ENCODE measurements around the gene DAP.
"Not testable (repeated sequence)": the region's sequence is repeated elsewhere in the genome, so short reads cannot be mapped to it uniquely, and the experiment has no call there.

Gene DAP

DNA sequence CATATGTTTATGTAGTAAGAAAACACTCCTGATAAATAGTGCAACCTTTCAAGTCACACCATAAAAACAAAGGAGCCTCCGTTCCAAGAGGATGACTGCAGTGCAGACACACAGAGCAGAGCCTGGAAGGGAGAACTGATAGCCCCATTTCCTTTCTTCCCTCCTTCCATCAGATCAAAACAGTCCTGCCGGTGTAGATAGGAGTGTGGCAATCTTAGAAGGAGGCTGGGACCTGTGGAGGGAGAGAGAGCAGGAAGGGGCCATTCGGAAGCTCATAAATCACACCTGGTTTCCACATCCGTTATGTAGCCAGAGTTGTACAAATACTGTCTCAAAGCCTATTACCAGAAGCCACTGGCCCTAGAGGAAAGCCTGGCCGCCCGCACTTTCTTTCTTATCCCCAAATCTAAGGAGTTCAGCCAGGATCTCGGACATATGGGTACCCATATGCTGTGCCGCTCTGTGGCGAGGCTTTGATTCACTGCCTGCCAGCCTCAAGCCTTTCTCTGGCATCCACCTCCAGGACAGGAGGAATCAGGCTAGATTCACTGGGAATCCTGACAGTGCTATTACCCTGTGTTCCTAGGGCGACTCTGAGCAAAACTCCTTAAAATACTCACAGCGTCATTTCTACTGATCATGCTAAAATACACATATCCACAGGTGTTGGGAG is 26.9 kb downstream of the DAP start:
- DNase-seq (ENCODE audit: low read depth in 2 of 2) = no peak

DNA sequence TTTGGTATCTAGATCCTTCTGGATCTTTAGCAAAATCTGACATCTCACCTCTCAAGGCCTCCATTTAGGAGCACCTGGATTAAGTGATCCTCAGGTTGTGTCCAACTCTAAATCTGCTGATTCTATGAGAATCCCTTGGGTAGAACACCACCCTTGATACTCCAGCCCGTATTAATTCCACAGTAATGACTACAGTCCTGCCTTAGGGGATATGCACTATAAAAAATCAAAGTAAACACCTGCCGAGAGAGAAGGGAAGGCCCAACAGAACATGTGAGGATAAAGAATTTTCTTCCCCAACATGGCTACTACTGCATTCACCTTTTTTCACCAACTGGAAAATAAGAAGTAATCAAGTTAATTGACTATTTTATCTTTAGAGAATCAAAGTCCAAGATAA is 27.6 kb downstream of the DAP start:
- DNase-seq (ENCODE audit: low read depth in 2 of 2) = no peak

DNA sequence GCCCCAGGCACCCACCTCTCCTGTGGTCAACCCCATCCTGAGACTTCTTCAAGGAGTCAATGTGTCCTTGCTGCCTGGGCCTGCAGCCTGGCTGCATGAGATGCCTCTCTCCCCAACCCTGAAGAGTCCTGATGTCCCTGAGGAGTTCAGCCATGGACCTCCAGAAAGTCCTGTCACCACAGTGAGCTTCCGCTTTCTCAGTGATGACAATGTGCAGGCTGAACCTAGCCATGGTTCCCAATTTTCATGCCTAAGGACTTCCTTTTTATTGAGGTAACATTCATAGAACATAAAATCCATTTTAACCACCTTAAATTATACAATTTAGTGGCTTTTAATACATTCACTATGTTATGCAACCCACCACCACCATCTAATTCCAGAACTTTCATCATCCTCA is 29.1 kb downstream of the DAP start:
- DNase-seq (ENCODE audit: low read depth in 2 of 2) = no peak

DNA sequence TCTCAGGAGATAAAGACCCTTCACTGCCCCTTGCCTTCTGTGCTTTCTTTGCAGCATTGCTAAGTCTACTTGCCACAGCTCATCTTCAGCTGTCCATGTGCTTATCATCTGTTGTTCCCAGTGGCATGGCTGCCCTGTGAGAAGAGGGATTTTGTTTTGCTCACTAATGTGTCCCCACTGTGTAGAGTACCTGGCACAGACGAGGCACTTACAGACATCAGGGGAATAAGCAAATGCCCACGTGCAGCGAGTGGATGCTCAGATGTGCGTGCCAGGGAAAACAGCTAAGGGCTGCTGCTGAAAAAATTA is 31.0 kb downstream of the DAP start:
- DNase-seq (ENCODE audit: low read depth in 2 of 2) = no peak

DNA sequence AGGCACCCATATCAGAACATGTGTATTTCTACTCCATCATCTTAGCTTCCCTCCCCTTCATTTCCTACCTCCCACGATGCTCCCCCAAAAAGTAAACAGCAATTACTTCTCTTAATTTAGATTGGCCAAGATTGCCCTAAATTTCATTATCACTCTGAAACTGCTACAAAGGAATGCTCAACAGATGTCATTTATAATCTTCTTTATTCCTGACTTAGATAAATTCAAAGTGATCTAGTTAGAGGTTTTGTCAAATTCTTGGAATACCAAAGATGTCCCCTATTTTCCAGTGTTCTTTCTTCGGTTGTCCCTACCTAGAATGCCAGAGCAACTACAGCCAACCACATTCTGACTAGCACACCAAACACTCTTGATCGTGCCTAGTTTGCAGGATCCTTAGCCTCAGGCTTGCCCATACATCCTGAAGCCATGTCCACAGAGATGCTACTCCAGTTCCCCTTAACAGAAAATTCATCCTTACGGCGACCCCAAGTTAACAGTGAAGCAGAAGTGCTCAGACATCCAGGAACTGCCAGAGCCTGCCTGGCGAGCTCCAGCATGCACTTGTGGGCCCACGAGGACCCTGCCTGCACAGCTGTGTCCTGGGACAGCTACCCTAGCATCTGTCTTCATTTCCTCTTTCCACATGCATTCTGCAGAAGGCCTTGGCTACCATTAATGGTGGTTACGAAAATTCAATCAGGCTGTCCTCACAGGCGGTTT is 31.6 kb downstream of the DAP start:
- DNase-seq (ENCODE audit: low read depth in 2 of 2) = no peak

DNA sequence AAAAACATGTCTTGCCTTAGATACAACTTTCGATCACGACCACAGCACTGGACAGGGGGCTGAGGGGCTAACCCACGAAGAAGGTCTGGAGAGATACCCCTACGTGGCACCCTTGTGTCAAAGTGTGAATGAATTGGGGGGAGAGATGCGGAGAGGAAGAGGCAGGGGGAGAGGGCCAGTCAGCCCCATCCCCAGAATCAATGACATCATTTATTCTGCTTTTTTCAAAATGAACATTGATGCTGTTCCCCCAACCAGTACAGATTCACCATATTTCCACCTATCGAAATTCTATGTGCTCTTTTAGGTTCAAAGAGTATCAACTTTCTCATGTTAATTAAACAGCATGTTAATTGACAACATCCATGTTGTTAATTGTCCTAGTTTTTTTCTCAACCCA is 32.4 kb downstream of the DAP start:
- DNase-seq (ENCODE audit: low read depth in 2 of 2) = no peak

DNA sequence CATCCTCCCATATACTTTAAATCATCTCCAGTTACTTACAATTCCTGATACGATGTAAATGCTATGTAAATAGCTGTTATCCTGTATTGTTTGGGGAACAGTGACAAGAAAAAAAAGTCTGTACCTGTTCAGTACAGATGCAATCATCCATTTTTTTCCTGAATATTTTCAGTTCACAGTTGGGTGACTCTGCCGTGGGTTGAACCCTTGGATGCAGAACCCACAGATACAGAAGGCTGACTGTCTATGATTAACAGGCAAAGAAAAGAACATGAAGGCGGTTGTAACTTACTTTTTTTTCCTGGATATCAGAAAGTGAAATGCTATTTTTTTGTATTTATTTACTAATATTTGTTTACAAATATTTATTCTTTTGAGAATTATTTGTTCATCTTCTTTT is 33.2 kb downstream of the DAP start:
- no peak for DNase-seq (ENCODE audit: low read depth in 2 of 2)

DNA sequence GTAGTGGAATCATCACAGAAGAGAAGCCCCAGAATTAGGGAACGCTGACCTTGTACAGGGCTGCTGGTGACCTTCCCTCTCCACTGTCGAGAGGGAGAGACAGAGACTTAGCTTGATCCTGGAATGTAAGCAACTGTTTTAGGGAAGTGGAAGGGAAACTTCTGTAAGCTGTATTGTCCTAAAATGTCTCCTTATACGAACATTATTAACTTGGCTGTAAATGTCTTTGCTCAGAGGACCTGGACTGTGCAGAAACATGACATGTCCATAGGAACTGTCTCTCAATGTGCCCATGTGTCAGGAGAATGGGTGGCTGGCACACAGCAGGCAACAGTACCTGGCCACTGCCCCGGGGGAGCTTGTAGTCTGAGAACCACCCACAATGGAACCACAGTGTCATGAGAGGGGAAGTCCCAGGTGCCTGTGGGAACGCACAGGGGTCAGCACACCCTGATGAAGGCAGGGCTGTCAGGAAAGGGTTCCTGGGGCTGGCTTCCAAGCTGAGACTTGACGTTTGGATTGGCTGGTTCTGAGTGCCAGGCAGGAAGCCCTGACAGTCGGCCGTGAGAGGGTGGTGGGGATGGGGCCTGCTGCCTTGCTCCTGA is 34.0 kb downstream of the DAP start:
- DNase-seq (ENCODE audit: low read depth in 2 of 2) = no peak

DNA sequence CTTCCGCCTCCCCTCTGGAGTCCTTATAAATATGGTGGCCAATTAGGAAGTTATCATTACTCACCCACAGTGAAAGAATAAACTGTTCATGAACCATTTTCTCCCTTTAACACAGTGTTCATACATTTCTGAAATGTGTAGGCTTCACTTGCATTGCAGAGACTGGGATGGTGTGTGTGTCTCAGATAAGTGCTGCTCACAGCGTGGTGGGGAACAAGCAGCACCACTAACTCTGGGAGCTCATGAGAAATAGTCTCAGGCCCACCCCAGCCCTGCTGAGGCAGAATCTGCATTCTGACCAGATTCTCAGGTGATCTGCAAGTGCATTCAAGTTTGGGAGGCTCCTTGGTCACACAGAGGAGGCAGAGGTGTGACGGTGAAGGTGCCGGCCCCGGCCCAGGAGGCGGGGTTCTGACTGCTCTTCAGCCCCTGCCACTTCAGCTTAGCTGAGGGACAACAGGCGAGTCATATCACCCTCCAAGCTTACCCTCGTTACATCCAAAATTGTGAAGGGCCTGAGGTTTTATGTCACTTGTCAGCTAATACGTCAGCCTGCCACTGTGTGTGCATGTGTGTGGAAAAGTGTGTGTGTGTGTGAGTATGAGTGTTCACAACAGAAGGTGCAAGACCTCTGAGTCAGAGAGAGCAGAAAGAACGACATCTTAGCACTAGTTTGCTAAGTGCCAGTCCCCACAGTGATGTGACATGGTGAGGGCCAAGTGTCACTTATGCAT is 34.7 kb downstream of the DAP start:
- no peak for DNase-seq (ENCODE audit: low read depth in 2 of 2)

DNA sequence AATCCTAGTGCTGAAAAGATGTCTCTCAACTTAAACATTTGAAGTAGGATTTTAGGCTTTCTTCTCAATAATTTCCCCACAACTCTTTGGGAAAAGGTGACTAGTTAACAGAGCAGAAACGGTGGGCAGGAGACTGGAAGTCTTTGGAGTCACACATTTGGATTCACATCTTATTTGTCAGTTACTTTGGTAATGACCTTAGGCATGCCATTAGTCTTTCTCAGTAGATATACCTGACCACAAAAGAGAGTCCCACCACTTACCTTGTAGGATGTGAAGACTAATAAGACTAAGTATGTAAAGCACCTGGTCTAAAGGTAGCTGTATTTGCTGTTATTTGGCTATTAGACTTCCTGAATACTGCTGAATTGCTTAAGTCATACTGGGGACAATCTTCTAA is 35.4 kb downstream of the DAP start:
- no peak for DNase-seq (ENCODE audit: low read depth in 2 of 2)

DNA sequence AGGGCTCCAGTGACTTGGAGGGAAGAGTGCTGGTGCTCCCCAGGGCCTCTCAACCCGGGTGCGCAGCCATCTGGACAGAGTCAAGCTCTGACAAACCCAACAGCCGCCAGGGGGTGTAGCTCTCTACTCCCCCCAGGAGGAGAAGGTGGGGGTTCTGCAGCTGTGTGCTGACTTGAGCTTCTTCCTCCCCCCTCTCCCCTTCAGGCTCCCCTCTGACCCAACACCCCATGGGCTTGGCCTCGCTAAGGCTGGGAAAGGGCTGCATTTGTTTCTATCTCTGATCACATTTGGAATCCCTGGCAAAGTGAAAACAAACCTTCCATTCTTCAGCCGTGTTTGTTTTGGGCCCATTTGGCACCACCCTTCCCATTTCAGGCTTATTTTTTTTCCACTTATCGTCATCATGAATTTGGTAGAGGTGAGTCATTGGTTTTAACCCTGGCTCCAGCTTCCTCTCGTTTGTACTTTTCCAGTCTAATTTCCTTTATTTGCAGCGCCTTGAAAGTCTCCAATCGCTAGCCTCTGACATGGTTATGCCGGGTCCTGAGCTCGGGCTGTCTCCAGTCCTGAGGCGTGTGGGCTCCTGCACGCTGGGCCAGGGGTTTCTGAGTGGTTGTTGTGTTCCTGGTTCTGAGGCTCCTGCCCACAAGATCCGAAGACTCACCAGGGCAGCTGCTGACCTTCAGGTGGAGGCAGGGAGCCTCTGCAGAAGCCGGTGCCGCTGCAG is 36.1 kb downstream of the DAP start:
- no peak for DNase-seq (ENCODE audit: low read depth in 2 of 2)

DNA sequence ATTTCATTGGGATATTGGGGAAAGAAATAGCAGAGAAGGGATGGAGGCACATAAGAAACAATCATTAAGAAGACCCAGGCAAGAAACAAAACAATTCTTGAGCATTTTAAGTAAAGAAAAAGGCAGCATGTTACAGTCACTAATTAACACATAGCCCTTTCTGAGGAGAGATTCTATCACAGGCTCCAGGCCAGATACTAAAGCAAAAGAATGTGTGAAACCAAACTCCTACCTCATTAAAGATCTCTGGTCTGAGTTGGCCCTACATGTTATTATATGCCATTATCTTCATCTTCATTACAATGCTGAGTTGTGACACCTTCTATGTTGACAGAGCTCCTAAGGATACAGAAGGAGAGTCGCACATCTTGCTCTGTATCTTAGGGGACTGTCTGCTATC is 37.5 kb downstream of the DAP start:
- DNase-seq (ENCODE audit: low read depth in 2 of 2) = no peak

DNA sequence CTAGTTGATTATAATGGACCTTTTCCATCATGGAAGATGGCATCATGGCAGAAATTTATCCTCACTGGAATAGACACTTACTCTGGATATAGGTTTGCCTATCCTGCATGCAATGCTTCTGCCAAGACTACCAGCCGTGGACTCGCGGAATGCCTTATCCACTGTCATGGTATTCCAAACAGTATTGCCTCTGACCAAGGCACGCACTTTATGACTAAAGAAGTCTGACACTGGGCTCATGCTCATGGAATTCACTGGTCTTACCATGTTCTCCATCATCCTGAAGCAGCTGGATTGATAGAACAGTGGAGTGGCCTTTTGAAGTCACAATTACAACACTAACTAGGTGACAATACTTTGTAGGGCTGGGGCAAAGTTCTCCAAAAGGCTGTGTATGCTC is 40.3 kb downstream of the DAP start:
- not testable (repeated sequence) for DNase-seq (ENCODE audit: low read depth in 2 of 2)

DNA sequence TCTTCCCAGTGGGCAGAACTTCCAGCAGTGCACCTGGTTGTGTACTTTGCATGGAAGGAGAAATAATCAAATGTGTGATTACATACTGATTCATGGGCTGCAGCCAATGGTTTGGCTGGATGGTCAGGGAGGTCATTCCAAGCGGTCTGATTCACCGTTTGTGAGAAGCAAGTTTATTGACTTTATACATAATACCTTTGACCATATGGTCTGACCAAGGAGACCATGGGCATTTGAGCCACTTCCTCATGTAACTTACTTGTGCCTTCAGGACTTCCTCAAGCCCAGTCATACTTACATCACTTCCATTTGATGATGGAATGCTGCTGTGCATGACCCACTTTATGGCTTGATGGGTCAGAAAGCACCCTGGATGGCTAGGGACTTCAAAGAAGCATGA is 41.1 kb downstream of the DAP start:
- no peak for DNase-seq (ENCODE audit: low read depth in 2 of 2)

DNA sequence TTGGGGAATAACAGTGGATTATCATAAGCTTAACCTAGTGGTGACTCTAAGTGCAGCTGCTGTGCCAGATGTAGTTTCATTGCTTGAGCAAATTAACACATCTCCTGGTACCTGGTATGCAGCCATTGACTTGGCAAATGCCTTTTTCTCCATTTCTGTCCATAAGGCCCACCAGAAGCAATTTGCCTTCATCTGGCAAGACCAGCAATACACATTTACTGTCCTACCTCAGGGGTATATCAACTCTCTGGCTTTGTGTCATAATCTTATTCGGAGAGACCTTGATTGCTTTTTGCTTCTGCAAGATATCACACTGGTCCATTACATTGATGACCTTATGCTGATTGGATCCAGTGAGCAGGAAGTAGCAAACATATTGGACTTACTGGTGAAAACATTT is 42.4 kb downstream of the DAP start:
- not testable (repeated sequence) for DNase-seq (ENCODE audit: low read depth in 2 of 2)

DNA sequence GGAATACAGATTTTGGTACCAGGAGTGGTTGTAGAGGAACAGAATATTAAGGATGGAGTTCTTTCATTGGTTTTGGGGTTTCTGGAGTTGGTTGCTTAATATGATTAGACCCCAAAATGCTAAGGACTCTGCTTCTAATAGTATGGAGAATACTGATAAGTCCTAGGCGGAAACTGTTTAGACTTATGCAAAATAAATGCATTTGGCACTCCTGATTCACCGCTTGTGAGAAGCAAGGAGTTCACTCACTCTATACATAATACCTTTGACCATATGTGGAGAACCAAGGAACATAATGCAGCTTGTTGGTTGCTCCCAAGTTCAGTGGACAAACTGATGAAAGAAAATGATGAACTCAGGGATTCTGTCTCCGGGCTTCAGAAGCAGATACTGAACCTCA is 44.2 kb downstream of the DAP start:
- not testable (repeated sequence) for DNase-seq (ENCODE audit: low read depth in 2 of 2)

DNA sequence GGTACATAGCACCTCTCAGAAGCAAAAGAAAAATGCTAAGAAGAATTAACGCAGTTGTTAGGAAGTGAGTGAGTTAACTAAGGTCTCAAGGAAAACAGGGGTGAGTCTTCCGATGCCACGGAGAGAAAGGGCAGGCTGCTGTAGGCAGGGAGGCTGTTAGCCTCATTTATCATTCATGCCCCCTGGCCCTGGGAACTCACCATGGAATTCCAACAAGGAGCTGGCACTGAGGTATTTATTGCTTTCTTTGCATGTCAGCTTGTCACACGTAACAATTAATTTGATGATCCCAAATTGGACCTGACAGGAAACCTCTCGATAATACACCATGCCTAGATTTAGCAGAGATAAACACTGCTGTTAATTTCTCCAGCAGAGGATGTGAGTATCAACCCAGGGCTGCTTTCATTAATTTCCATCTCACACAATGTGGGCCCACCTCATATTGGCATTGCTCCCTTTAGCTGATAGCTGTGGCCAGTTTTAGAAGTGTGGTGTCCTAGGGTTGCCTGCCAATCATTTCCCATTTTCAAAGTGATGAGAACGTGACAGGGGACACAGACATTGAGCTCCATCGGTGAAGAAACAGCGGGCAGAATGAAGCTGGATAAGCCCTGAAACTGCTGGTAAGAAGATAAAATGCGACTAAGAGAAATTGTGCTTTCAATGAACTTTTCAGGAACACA is 45.3 kb downstream of the DAP start:
- no peak for DNase-seq (ENCODE audit: low read depth in 2 of 2)

DNA sequence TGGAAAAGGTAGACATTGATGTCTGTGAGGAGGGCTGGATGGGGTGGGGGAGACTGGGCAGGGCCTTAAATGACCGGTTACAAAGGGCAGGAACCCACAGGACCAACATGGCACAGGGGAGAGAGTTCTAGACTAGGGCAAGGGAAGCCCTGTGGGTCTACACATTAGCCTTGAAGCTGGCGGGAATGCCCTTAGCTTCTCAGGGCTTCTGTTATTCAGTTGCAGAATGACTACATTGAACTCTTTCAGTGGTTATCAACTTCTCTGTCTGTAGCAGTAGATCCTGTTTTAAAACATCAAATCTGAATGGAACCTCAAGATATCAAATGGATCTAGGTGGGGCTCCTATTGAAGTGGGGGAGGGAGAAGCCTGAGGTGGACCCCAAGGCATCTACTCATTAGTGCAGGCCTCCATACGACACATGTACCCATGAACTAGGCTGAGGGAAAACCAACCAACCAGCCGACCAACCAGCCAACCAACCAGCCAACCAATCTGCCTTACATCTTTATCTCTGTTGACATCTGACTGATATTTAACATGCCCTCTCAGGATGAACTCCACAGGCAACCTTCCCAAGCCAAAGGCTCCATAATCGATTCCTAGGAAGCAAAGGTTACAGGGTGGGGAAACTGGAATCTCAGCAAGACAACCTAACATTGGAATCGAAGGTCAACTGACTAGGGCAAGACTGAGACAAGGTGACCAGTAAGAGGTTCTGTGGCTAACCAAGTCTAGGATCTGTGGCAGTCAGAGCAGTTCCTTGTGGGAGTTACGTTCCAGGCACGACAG is 48.3 kb downstream of the DAP start:
- DNase-seq (ENCODE audit: low read depth in 2 of 2) = no peak

DNA sequence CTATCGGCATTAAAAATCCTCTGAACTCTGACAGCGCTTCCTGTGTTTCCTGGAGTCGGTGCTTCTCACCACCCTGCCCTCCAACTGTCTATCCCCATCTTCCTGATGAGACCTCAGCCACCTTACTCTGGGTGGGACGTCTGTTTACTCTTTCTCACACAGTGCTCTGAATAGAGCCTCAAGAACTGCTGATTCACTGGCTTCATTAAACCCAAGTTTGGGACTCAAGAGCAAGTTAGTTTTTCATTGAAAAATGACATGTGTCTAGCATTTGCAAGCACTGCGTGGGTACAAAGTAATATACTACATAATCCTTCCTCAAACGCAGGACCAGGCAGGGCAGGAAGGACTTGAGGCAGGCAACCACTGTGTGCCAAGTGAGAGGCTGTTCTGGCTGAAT is 49.5 kb downstream of the DAP start:
- DNase-seq (ENCODE audit: low read depth in 2 of 2) = no peak

DNA sequence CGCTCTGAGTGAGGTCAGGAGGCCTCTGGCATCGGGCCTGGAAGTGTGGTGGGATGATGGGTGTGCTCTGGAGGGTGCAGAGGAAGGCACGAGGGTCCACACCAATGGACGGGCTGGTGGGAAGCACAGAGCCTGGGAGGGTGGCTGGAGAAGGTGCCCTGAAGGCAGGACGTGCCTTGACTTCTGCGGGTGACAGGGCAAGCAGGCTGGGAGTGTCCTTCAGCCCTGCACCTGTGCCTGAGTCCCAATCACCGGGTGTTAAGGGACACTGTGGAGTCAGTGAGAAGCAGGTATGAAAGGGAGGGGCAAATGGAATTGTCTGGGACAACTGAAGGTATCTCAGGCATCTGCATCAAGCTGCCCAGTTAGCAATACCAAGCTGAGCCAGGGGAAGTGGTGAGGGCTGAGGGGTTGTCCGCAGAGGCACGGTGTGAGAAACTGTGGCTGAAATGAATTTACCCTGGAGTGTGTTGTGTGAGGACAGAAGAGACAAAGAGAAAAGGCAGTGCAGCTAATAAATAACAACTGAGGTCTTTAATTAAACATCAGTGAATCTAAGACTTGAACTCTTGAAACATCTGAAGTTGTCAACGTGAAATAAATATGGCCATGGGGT is 50.4 kb downstream of the DAP start:
- no peak for DNase-seq (ENCODE audit: low read depth in 2 of 2)
